Smooth muscle cell (in vitro differentiated cells): ENCODE data around the gene UNKL. TPM values are rescaled to one million over a fixed set of nuclear protein-coding genes. Genes with fewer than 3 reads are reported as not detected.

ENCODE experiments used
- DNase-seq: peaks from one replicate; lab custom pipeline; 2025; ENCODE audit not compliant: unreplicated experiment; lab: John Stamatoyannopoulos, UW
- H2AFZ ChIP-seq: fragments of 200-600 bp; sonication (generic); 2 replicates; pipeline ENCODE4 v1.6.0; 2016; ENCODE audit warnings: antibody characterized with exemption, low read depth, mild to moderate bottlenecking
- H3F3A ChIP-seq: fragments of 200-600 bp; sonication (generic); 2 replicates; pipeline ENCODE4 v1.6.0; 2017; ENCODE audit warnings: antibody characterized with exemption, low read depth
- H3K27ac ChIP-seq: fragments of 200-600 bp; sonication (generic); 2 replicates; pipeline ENCODE4 v1.5.1; 2016; ENCODE audit warnings: low read depth, mild to moderate bottlenecking
- H3K27me3 ChIP-seq: fragments of 200-600 bp; sonication (generic); 2 replicates; pipeline ENCODE4 v1.6.1; 2016; ENCODE audit warnings: low read depth, mild to moderate bottlenecking
- H3K36me3 ChIP-seq: fragments of 200-600 bp; sonication (generic); 2 replicates; pipeline ENCODE4 v1.5.1; 2016; ENCODE audit warnings: low read depth
- H3K4me1 ChIP-seq: fragments of 200-600 bp; sonication (generic); 2 replicates; pipeline ENCODE4 v1.5.1; 2016; ENCODE audit warnings: low read depth
- H3K4me2 ChIP-seq: fragments of 200-600 bp; sonication (generic); 2 replicates; pipeline ENCODE4 v1.6.0; 2016; ENCODE audit warnings: mild to moderate bottlenecking
- H3K4me3 ChIP-seq: fragments of 200-600 bp; sonication (generic); 2 replicates; pipeline ENCODE4 v1.5.1; 2016; ENCODE audit warnings: mild to moderate bottlenecking
- H3K79me2 ChIP-seq: fragments of 200-600 bp; sonication (generic); 2 replicates; pipeline ENCODE4 v1.6.0; 2016; ENCODE audit warnings: low read depth, mild to moderate bottlenecking
- H3K9ac ChIP-seq: fragments of 200-600 bp; sonication (generic); 2 replicates; pipeline ENCODE4 v1.6.0; 2016; ENCODE audit warnings: low read depth
- H3K9me3 ChIP-seq: fragments of 200-600 bp; sonication (generic); replicated peaks from 2 replicates; pipeline ENCODE4 v1.5.1; 2016; ENCODE audit warnings: low read depth
- H4K20me1 ChIP-seq: fragments of 200-600 bp; sonication (generic); 2 replicates; pipeline ENCODE4 v1.6.0; 2016; ENCODE audit warnings: low read depth
- CTCF ChIP-seq: fragments of 200-600 bp; sonication (generic); IDR thresholded peaks from 2 replicates; pipeline ENCODE4 v1.5.1; 2017; ENCODE audit warnings: borderline replicate concordance, mild to moderate bottlenecking, antibody characterized with exemption; ENCODE audit not compliant: insufficient read depth, poor library complexity, severe bottlenecking
- WGBS: methylation state at CpG from one replicate; pipeline ENCODE4 v1.1.7; 2016; ENCODE audit warnings: low lambda C conversion rate; 5-methylcytosine and 5-hydroxymethylcytosine counted together
- polyA plus RNA-seq: library from polyadenylated mRNA; unstranded; fragments of >200 nt; fragmentation: Nextera tagmentation; extraction: Ambion mirVana; gene quantifications from 2 replicates; pipeline ENCODE4 v1.2.1, GENCODE V29; 2016
- total RNA-seq: library from RNA; depleted of rRNA; stranded (reverse); fragments of >200 nt; gene quantifications from 2 replicates; pipeline ENCODE4 v1.2.3, GENCODE V29; 2014

Gene UNKL
- total and polyA plus RNA-seq, 2 experiments from 2014 or later, result 5.2 to 6.2 TPM

GRCh38 chr16:1430214-1430758 lies 15.8 kb upstream of the UNKL start:
- no peaks in the 10 kb centered on the region for H3K27me3 ChIP-seq
- TF ChIP-seq CTCF, result no peak
- no peak overlapping the region for H3K27ac ChIP-seq
- WGBS, result 86% methylated on average over 7 of the region's 14 CpGs
- no peaks in the 10 kb centered on the region for H4K20me1 ChIP-seq
- H3K36me3 ChIP-seq, result no peaks in the 10 kb centered on the region
- no peak overlapping the region for H3K4me2 ChIP-seq
- H3K4me3 ChIP-seq, result no peak overlapping the region
- no peak for DNase-seq
- H3F3A ChIP-seq, result no peaks in the 10 kb centered on the region
- no peaks in the 10 kb centered on the region for H3K4me1 ChIP-seq
- no peaks in the 10 kb centered on the region for H3K9me3 ChIP-seq
- H3K9ac ChIP-seq, result no peak overlapping the region
- no peaks in the 10 kb centered on the region for H3K79me2 ChIP-seq
- H2AFZ ChIP-seq, result no peak overlapping the region

- no peak overlapping the region for H3K4me3 ChIP-seq
- 95% methylated on average over 11 of the region's 13 CpGs for WGBS
- no peaks in the 10 kb centered on the region for H3K27me3 ChIP-seq
- H3K36me3 ChIP-seq, result no peaks in the 10 kb centered on the region
- no peak overlapping the region for H3K4me2 ChIP-seq
- H3K9ac ChIP-seq, result no peak overlapping the region
- H2AFZ ChIP-seq, result no peak overlapping the region
- no peak for DNase-seq
- no peak overlapping the region for H3K27ac ChIP-seq
- no peaks in the 10 kb centered on the region for H3K4me1 ChIP-seq
- no peak for TF ChIP-seq CTCF
- H3K79me2 ChIP-seq, result no peaks in the 10 kb centered on the region
- no peaks in the 10 kb centered on the region for H3K9me3 ChIP-seq
- no peaks in the 10 kb centered on the region for H3F3A ChIP-seq
- no peaks in the 10 kb centered on the region for H4K20me1 ChIP-seq
These were observed 15.1 kb upstream of the UNKL start for GRCh38 chr16:1429631-1430030.

GRCh38 chr16:1429012-1429411 lies 14.5 kb upstream of the UNKL start:
- Histone ChIP-seq H3K4me1 (no peaks in the 10 kb centered on the region), H3K36me3 (no peaks in the 10 kb centered on the region), H3K27ac (no peak overlapping the region), H3K4me2 (no peak overlapping the region), H3K9ac (no peak overlapping the region), H2AFZ (no peak overlapping the region), H3K79me2 (no peaks in the 10 kb centered on the region), H3K4me3 (no peak overlapping the region), H3K27me3 (no peaks in the 10 kb centered on the region), H3K9me3 (no peaks in the 10 kb centered on the region), H4K20me1 (no peaks in the 10 kb centered on the region), H3F3A (no peaks in the 10 kb centered on the region)
- 91% methylated on average over 9 of the region's 11 CpGs for WGBS
- no peak for TF ChIP-seq CTCF
- no peak for DNase-seq

- Histone ChIP-seq H3K4me2 (no peak overlapping the region), H3K27ac (no peak overlapping the region), H3K9me3 (no peaks in the 10 kb centered on the region), H3K4me3 (no peak overlapping the region), H3K27me3 (no peaks in the 10 kb centered on the region), H3K36me3 (no peaks in the 10 kb centered on the region), H2AFZ (no peak overlapping the region), H3K79me2 (no peaks in the 10 kb centered on the region), H3K4me1 (no peaks in the 10 kb centered on the region), H3K9ac (no peak overlapping the region), H4K20me1 (no peaks in the 10 kb centered on the region), H3F3A (no peaks in the 10 kb centered on the region)
- DNase-seq, result no peak
- TF ChIP-seq CTCF, result peak; percentile 7
- WGBS, result 70% methylated on average over 21 of the region's 21 CpGs
These were observed 14.0 kb upstream of the UNKL start for GRCh38 chr16:1428511-1428910.
